ENCODE results near the gene BAAT. TPM values are rescaled to one million over a fixed set of nuclear protein-coding genes. Genes with fewer than 3 reads are reported as not detected.

The BAAT gene
- total and polyA plus RNA-seq, 7 donors, result 0.60 TPM; not detected in 6

- no peaks in the 10 kb centered on the region for H3K27me3 ChIP-seq
- no peak for TF ChIP-seq POLR2A (IDR thresholded peaks at IDR 0.05)
- no peak for TF ChIP-seq EP300 (IDR thresholded peaks at IDR 0.05)
- no peak for TF ChIP-seq POLR2AphosphoS5 (IDR thresholded peaks at IDR 0.05)
- no peak for TF ChIP-seq CTCF (IDR thresholded peaks at IDR 0.05)
- no peaks in the 10 kb centered on the region for H3K4me1 ChIP-seq
- no peaks in the 10 kb centered on the region for H3K36me3 ChIP-seq
- H3K9me3 ChIP-seq, result no peaks in the 10 kb centered on the region
- DNase-seq, result no peak
- H3K4me3 ChIP-seq, result no peak overlapping the region
- intact Hi-C loops (cut with DNase I), result no loop called here
- no peak overlapping the region for H3K27ac ChIP-seq
- WGBS, 2 donors, result 29 to 57% methylated on average over 3 of the region's 3 CpGs
These were observed 60.5 kb downstream of the BAAT start for GRCh38 chr9:101324245-101324804.

- 87 to 93% methylated on average over 3 of the region's 3 CpGs for WGBS, 2 donors
- intact Hi-C loops (cut with DNase I), result no loop called here
- Histone ChIP-seq H3K9me3 (no peaks in the 10 kb centered on the region), H3K27me3 (no peaks in the 10 kb centered on the region), H3K36me3 (no peaks in the 10 kb centered on the region), H3K27ac (no peak overlapping the region), H3K4me3 (no peak overlapping the region), H3K4me1 (no peaks in the 10 kb centered on the region)
- TF ChIP-seq EP300 (IDR thresholded peaks at IDR 0.05), result no peak
- no peak for TF ChIP-seq CTCF (IDR thresholded peaks at IDR 0.05)
- TF ChIP-seq POLR2AphosphoS5 (IDR thresholded peaks at IDR 0.05), result no peak
- TF ChIP-seq POLR2A (IDR thresholded peaks at IDR 0.05), result no peak
- no peak for DNase-seq
These were observed 61.7 kb downstream of the BAAT start for GRCh38 chr9:101323129-101323528.

GRCh38 chr9:101317735-101318134 is 67.1 kb downstream of the BAAT start:
- H3K9me3 ChIP-seq, result no peaks in the 10 kb centered on the region
- no peak overlapping the region for H3K4me3 ChIP-seq
- no peak for DNase-seq
- intact Hi-C loops (cut with DNase I), result no loop called here
- no peaks in the 10 kb centered on the region for H3K36me3 ChIP-seq
- H3K27me3 ChIP-seq, result no peaks in the 10 kb centered on the region
- no peak for TF ChIP-seq CTCF (IDR thresholded peaks at IDR 0.05)
- H3K4me1 ChIP-seq, result no peaks in the 10 kb centered on the region
- no peak overlapping the region for H3K27ac ChIP-seq

GRCh38 chr9:101315112-101315450 is 69.7 kb downstream of the BAAT start:
- Histone ChIP-seq H3K36me3 (no peaks in the 10 kb centered on the region), H3K27me3 (no peaks in the 10 kb centered on the region), H3K4me1 (no peaks in the 10 kb centered on the region), H3K4me3 (no peak overlapping the region), H3K27ac (no peak overlapping the region), H3K9me3 (no peaks in the 10 kb centered on the region)
- 71 to 84% methylated on average over 2 of the region's 2 CpGs for WGBS, 2 donors
- DNase-seq, result no peak
- intact Hi-C loops (cut with DNase I), result no loop called here
- TF ChIP-seq CTCF (IDR thresholded peaks at IDR 0.05) (no peak), POLR2AphosphoS5 (IDR thresholded peaks at IDR 0.05) (no peak)

- Histone ChIP-seq H3K27ac (no peak overlapping the region), H3K36me3 (no peaks in the 10 kb centered on the region), H3K4me1 (no peaks in the 10 kb centered on the region), H3K4me3 (no peak overlapping the region), H3K27me3 (no peaks in the 10 kb centered on the region), H3K9me3 (no peaks in the 10 kb centered on the region)
- intact Hi-C loops (cut with DNase I), result loop anchor here (5.0 kb wide), 1 partner anchor 600 kb away; no protein-coding TSS in a partner anchor
- WGBS, 2 donors, result 89 to 91% methylated on average over 8 of the region's 8 CpGs
- TF ChIP-seq CTCF (IDR thresholded peaks at IDR 0.05), result no peak
- TF ChIP-seq EP300 (IDR thresholded peaks at IDR 0.05), result no peak
- DNase-seq, result no peak
These were observed 72.1 kb downstream of the BAAT start for GRCh38 chr9:101312661-101313060.
